ENCODE measurements around the gene CARD16. TPM values are rescaled to one million over a fixed set of nuclear protein-coding genes. Genes with fewer than 3 reads are reported as not detected.
"Not testable (repeated sequence)": the region's sequence is repeated elsewhere in the genome, so short reads cannot be mapped to it uniquely, and the experiment has no call there.

CARD16 gene
- total RNA-seq, 2 donors from 2014 or later = 8.0 to 10.8 TPM

GRCh38 chr11:105034813-105035620 is 10.1 kb downstream of the CARD16 start, which contains the start of gene CASP1:
TSS of gene CASP1 (minus strand) at chr11:105035144. CDS start at chr11:105035113, 31 bp downstream.
- peak within 1 kb of the TSS; percentile 79 for H3K27ac Mint-ChIP-seq
- H3K4me1 Mint-ChIP-seq (ENCODE audit: low read depth) = peaks cover 45% of the 10 kb centered on the region
- ATAC-seq (replicated peaks in 1 of 2) (peak; percentile 80 to 85), DNase-seq (peak; percentile 13 to 22)
- peak within 1 kb of the TSS; percentile 75 to 91 for H3K4me3 Mint-ChIP-seq
- peaks cover 2% of the 10 kb centered on the region in 2 donors for H3K9me3 Mint-ChIP-seq
- H3K27me3 Mint-ChIP-seq (ENCODE audit: low read depth) = no peaks in the 10 kb centered on the region
- H3K36me3 Mint-ChIP-seq (ENCODE audit: insufficient read depth in 2 of 2) = peaks cover 2 to 3% of the 10 kb centered on the region in 2 donors

- peak in 1 of 2 donors; percentile 16 for ATAC-seq (replicated peaks in 1 of 2)
- H3K4me1 Mint-ChIP-seq (ENCODE audit: low read depth) = peaks cover 45% of the 10 kb centered on the region
- peak overlapping the region; percentile 75 to 91 for H3K4me3 Mint-ChIP-seq
- H3K36me3 Mint-ChIP-seq (ENCODE audit: insufficient read depth in 2 of 2); H3K9me3 Mint-ChIP-seq; DNase-seq; H3K27me3 Mint-ChIP-seq (ENCODE audit: low read depth): not testable (repeated sequence)
- peak overlapping the region; percentile 79 for H3K27ac Mint-ChIP-seq
Measured at GRCh38 chr11:105034388-105034787, 10.7 kb downstream of the CARD16 start.

GRCh38 chr11:105033781-105034180 is 11.4 kb downstream of the CARD16 start:
- Mint-ChIP-seq H3K36me3 (ENCODE audit: insufficient read depth in 2 of 2) (peaks cover 5% of the 10 kb centered on the region in 2 donors), H3K4me3 (peak overlapping the region; percentile 75 to 91), H3K4me1 (ENCODE audit: low read depth) (peaks cover 45% of the 10 kb centered on the region), H3K27me3 (ENCODE audit: low read depth) (no peaks in the 10 kb centered on the region), H3K9me3 (peaks cover 2% of the 10 kb centered on the region in 2 donors), H3K27ac (peak overlapping the region; percentile 79)
- ATAC-seq (replicated peaks in 1 of 2) (peak; percentile 47 to 57), DNase-seq (no peak)

GRCh38 chr11:105033343-105033742 is 11.8 kb downstream of the CARD16 start:
- Mint-ChIP-seq H3K4me3 (peak overlapping the region; percentile 75 to 91), H3K27ac (peak overlapping the region; percentile 79), H3K36me3 (ENCODE audit: insufficient read depth in 2 of 2) (peaks cover 5 to 7% of the 10 kb centered on the region in 2 donors), H3K4me1 (ENCODE audit: low read depth) (peaks cover 43% of the 10 kb centered on the region), H3K9me3 (peaks cover 2% of the 10 kb centered on the region in 2 donors), H3K27me3 (ENCODE audit: low read depth) (no peaks in the 10 kb centered on the region)
- DNase-seq (peak in 1 of 2 donors; percentile 4), ATAC-seq (replicated peaks in 1 of 2) (peak; percentile 36 to 53)

GRCh38 chr11:105032495-105032894 is 12.6 kb downstream of the CARD16 start:
- peak overlapping the region; percentile 79 for H3K27ac Mint-ChIP-seq
- peaks cover 43% of the 10 kb centered on the region for H3K4me1 Mint-ChIP-seq (ENCODE audit: low read depth)

GRCh38 chr11:105027678-105028077 is 17.5 kb downstream of the CARD16 start:
- Mint-ChIP-seq H3K4me3 (peak overlapping the region; percentile 25 to 83), H3K36me3 (ENCODE audit: insufficient read depth in 2 of 2) (peaks cover 4 to 6% of the 10 kb centered on the region in 2 donors), H3K9me3 (no peaks in the 10 kb centered on the region), H3K27me3 (ENCODE audit: low read depth) (no peaks in the 10 kb centered on the region), H3K27ac (peak overlapping the region; percentile 89), H3K4me1 (ENCODE audit: low read depth) (peaks cover 11% of the 10 kb centered on the region)
- ATAC-seq (replicated peaks in 1 of 2) (no peak), DNase-seq (no peak)

More at GRCh38 chr11:105032495-105032894, 12.6 kb downstream of the CARD16 start:
- H3K36me3 Mint-ChIP-seq (ENCODE audit: insufficient read depth in 2 of 2) = peaks cover 4 to 5% of the 10 kb centered on the region in 2 donors
- ATAC-seq (replicated peaks in 1 of 2) = no peak
- no peaks in the 10 kb centered on the region for H3K27me3 Mint-ChIP-seq (ENCODE audit: low read depth)
- DNase-seq = no peak
- peak overlapping the region; percentile 19 to 75 for H3K4me3 Mint-ChIP-seq
- H3K9me3 Mint-ChIP-seq = no peaks in the 10 kb centered on the region

- peaks cover 6% of the 10 kb centered on the region for H3K4me1 Mint-ChIP-seq (ENCODE audit: low read depth)
- ATAC-seq (replicated peaks in 1 of 2) = no peak
- peaks cover 0 to 6% of the 10 kb centered on the region in 2 donors for H3K36me3 Mint-ChIP-seq (ENCODE audit: insufficient read depth in 2 of 2)
- no peaks in the 10 kb centered on the region for H3K9me3 Mint-ChIP-seq
- no peak overlapping the region for H3K27ac Mint-ChIP-seq
- DNase-seq = no peak
- H3K4me3 Mint-ChIP-seq = no peak overlapping the region
- no peaks in the 10 kb centered on the region for H3K27me3 Mint-ChIP-seq (ENCODE audit: low read depth)
Measured at GRCh38 chr11:105024394-105024793, 20.7 kb downstream of the CARD16 start.

GRCh38 chr11:105023003-105023402 is 22.1 kb downstream of the CARD16 start, which contains the start of gene CASP5:
TSS of gene CASP5 (minus strand) at chr11:105023168. CDS start at chr11:105023136, 32 bp downstream.
- Mint-ChIP-seq H3K4me3 (no peak within 1 kb of the TSS), H3K27me3 (ENCODE audit: low read depth) (no peaks in the 10 kb centered on the region), H3K4me1 (ENCODE audit: low read depth) (peaks cover 6% of the 10 kb centered on the region), H3K36me3 (ENCODE audit: insufficient read depth in 2 of 2) (peaks cover 0 to 2% of the 10 kb centered on the region in 2 donors), H3K9me3 (peaks cover 0 to 1% of the 10 kb centered on the region in 2 donors), H3K27ac (no peak within 1 kb of the TSS)
- no peak for DNase-seq
- no peak for ATAC-seq (replicated peaks in 1 of 2)

- DNase-seq (no peak), ATAC-seq (replicated peaks in 1 of 2) (no peak)
- Mint-ChIP-seq H3K27me3 (ENCODE audit: low read depth) (no peaks in the 10 kb centered on the region), H3K36me3 (ENCODE audit: insufficient read depth in 2 of 2) (peaks cover 0 to 2% of the 10 kb centered on the region in 2 donors), H3K27ac (no peak overlapping the region), H3K9me3 (peaks cover 0 to 1% of the 10 kb centered on the region in 2 donors), H3K4me3 (no peak overlapping the region), H3K4me1 (ENCODE audit: low read depth) (peaks cover 1% of the 10 kb centered on the region)
Measured at GRCh38 chr11:105022527-105022926, 22.6 kb downstream of the CARD16 start.

- H3K9me3 Mint-ChIP-seq = no peaks in the 10 kb centered on the region
- no peaks in the 10 kb centered on the region for H3K4me1 Mint-ChIP-seq (ENCODE audit: low read depth)
- no peak overlapping the region for H3K4me3 Mint-ChIP-seq
- ATAC-seq (replicated peaks in 1 of 2) (no peak), DNase-seq (no peak)
- H3K27ac Mint-ChIP-seq = no peak overlapping the region
- no peaks in the 10 kb centered on the region for H3K27me3 Mint-ChIP-seq (ENCODE audit: low read depth)
- H3K36me3 Mint-ChIP-seq (ENCODE audit: insufficient read depth in 2 of 2) = no peaks in the 10 kb centered on the region
Measured at GRCh38 chr11:105007463-105007862, 37.7 kb downstream of the CARD16 start.

- H3K9me3 Mint-ChIP-seq = no peaks in the 10 kb centered on the region
- H3K36me3 Mint-ChIP-seq (ENCODE audit: insufficient read depth in 2 of 2) = no peaks in the 10 kb centered on the region
- ATAC-seq (replicated peaks in 1 of 2) (no peak), DNase-seq (no peak)
- no peak overlapping the region for H3K27ac Mint-ChIP-seq
- H3K4me1 Mint-ChIP-seq (ENCODE audit: low read depth) = peaks cover 7% of the 10 kb centered on the region
- H3K27me3 Mint-ChIP-seq (ENCODE audit: low read depth) = no peaks in the 10 kb centered on the region
- no peak overlapping the region for H3K4me3 Mint-ChIP-seq
Measured at GRCh38 chr11:105005451-105005845, 39.7 kb downstream of the CARD16 start.

GRCh38 chr11:105004021-105004420 is 41.1 kb downstream of the CARD16 start:
- H3K9me3 Mint-ChIP-seq = no peaks in the 10 kb centered on the region
- no peaks in the 10 kb centered on the region for H3K36me3 Mint-ChIP-seq (ENCODE audit: insufficient read depth in 2 of 2)
- no peak for ATAC-seq (replicated peaks in 1 of 2)
- no peak overlapping the region for H3K27ac Mint-ChIP-seq
- peaks cover 7% of the 10 kb centered on the region for H3K4me1 Mint-ChIP-seq (ENCODE audit: low read depth)
- no peak overlapping the region for H3K4me3 Mint-ChIP-seq
- no peaks in the 10 kb centered on the region for H3K27me3 Mint-ChIP-seq (ENCODE audit: low read depth)
- DNase-seq = no peak

- peaks cover 7% of the 10 kb centered on the region for H3K4me1 Mint-ChIP-seq (ENCODE audit: low read depth)
- H3K9me3 Mint-ChIP-seq = no peaks in the 10 kb centered on the region
- no peaks in the 10 kb centered on the region for H3K27me3 Mint-ChIP-seq (ENCODE audit: low read depth)
- H3K36me3 Mint-ChIP-seq (ENCODE audit: insufficient read depth in 2 of 2) = no peaks in the 10 kb centered on the region
- no peak overlapping the region for H3K4me3 Mint-ChIP-seq
- ATAC-seq (replicated peaks in 1 of 2) (no peak), DNase-seq (no peak)
- H3K27ac Mint-ChIP-seq = no peak overlapping the region
Measured at GRCh38 chr11:105003151-105003550, 42.0 kb downstream of the CARD16 start.

All from activated T-cell treated with anti-CD3 and anti-CD28 coated beads, Interleukin-2, amount 50 U/mL, for 72 hours (primary cell).